HepG2 (cell line): ENCODE measurements around the gene BRCA1. TPM values are rescaled to one million over a fixed set of nuclear protein-coding genes. Genes with fewer than 3 reads are reported as not detected.

ENCODE experiments used
- ARHGAP35 ChIP-seq: sonication (generic); formaldehyde crosslinking; IDR thresholded peaks from 2 replicates; pipeline ENCODE4 v1.9.0; 2022; ENCODE audit warnings: mild to moderate bottlenecking, inconsistent platforms, moderate library complexity, missing genetic modification reagents, borderline replicate concordance
- ARNT2 ChIP-seq: sonication (generic); formaldehyde crosslinking; IDR thresholded peaks from 2 replicates; pipeline ENCODE4 v1.8.0; 2022; ENCODE audit warnings: mild to moderate bottlenecking, low read depth, missing genetic modification reagents, moderate library complexity
- FOXJ3 ChIP-seq: sonication (generic); formaldehyde crosslinking; IDR thresholded peaks from 2 replicates; pipeline ENCODE4 v1.4.0; 2020; ENCODE audit warnings: missing genetic modification reagents, mild to moderate bottlenecking, borderline replicate concordance
- HES4 ChIP-seq: sonication (generic); formaldehyde crosslinking; IDR thresholded peaks from 2 replicates; pipeline ENCODE4 v1.9.0; 2021; ENCODE audit warnings: mild to moderate bottlenecking, missing genetic modification reagents, borderline replicate concordance
- IRF2 ChIP-seq: IDR thresholded peaks from 2 replicates; pipeline ENCODE4 v1.6.1; 2018; ENCODE audit warnings: missing genetic modification reagents, missing compliant biosample characterization
- MAF1 ChIP-seq: sonication (generic); formaldehyde crosslinking; IDR thresholded peaks from 2 replicates; pipeline ENCODE4 v1.5.0; 2020; ENCODE audit warnings: missing genetic modification reagents, borderline replicate concordance
- MTA3 ChIP-seq: sonication (generic); formaldehyde crosslinking; IDR thresholded peaks from 2 replicates; pipeline ENCODE4 v1.4.0; 2020; ENCODE audit warnings: missing genetic modification reagents
- NR2C2 ChIP-seq: sonication (generic); formaldehyde crosslinking; IDR thresholded peaks from 2 replicates; pipeline ENCODE4 v1.4.0; 2020; ENCODE audit warnings: missing genetic modification reagents, mild to moderate bottlenecking, moderate library complexity, borderline replicate concordance
- RARA ChIP-seq: IDR thresholded peaks from 2 replicates; pipeline ENCODE4 v1.6.1; 2016; ENCODE audit warnings: missing genetic modification reagents, missing compliant biosample characterization
- SAP130 ChIP-seq: IDR thresholded peaks from 2 replicates; pipeline ENCODE4 v1.6.1; 2016; ENCODE audit warnings: low read depth
- SMARCC2 ChIP-seq: fragments of 450-650 bp; IDR thresholded peaks from 2 replicates; pipeline ENCODE4 v1.6.1; 2017; ENCODE audit warnings: antibody characterized with exemption, mild to moderate bottlenecking
- SP4 ChIP-seq: sonication (generic); formaldehyde crosslinking; IDR thresholded peaks from 2 replicates; pipeline ENCODE4 v1.8.1; 2023; ENCODE audit warnings: mild to moderate bottlenecking, missing genetic modification reagents
- SRSF9 ChIP-seq: fragments of 200-400 bp; formaldehyde crosslinking; IDR thresholded peaks from 2 replicates; pipeline ENCODE4 v1.6.1; 2018; ENCODE audit warnings: borderline replicate concordance, mild to moderate bottlenecking, low read depth, low read length; ENCODE audit not compliant: insufficient read depth, poor library complexity, severe bottlenecking
- ZFP37 ChIP-seq: sonication (generic); formaldehyde crosslinking; IDR thresholded peaks from 2 replicates; pipeline ENCODE4 v1.4.0; 2020; ENCODE audit warnings: missing genetic modification reagents, borderline replicate concordance
- ZFY ChIP-seq: sonication (generic); formaldehyde crosslinking; IDR thresholded peaks from 2 replicates; pipeline ENCODE4 v1.4.0; 2020; ENCODE audit warnings: missing genetic modification reagents
- ZNF558 ChIP-seq: sonication (generic); formaldehyde crosslinking; IDR thresholded peaks from 2 replicates; pipeline ENCODE4 v1.9.0; 2022; ENCODE audit warnings: mild to moderate bottlenecking, missing genetic modification reagents, borderline replicate concordance
- ZNF569 ChIP-seq: sonication (generic); formaldehyde crosslinking; IDR thresholded peaks from 2 replicates; pipeline ENCODE4 v1.5.0; 2020; ENCODE audit warnings: mild to moderate bottlenecking, missing genetic modification reagents, moderate library complexity, borderline replicate concordance
- polyA plus RNA-seq, 8 experiments: library from polyadenylated mRNA; depleted of rRNA in 3 of 8; stranded (reverse) in 7 of 8; unstranded in 1 of 8; fragments of >200 nt; fragmentation: Illumina TruSeq in 4 of 8; extraction: Trizol in 4 of 8; gene quantifications; 2 replicates each; pipeline versions ENCODE4 v1.2.1 to v1.2.3, GENCODE V29; 2011 to 2016; ENCODE audit warnings: low read depth in 4 of 8, missing spikeins in 1 of 8, mixed read lengths in 1 of 8; ENCODE audit not compliant: insufficient read depth in 1 of 8
- total RNA-seq, 5 experiments: library from RNA; depleted of rRNA; stranded (reverse); fragments of >200 nt; fragmentation: Illumina TruSeq; extraction: Trizol; gene quantifications; 2 replicates each; pipeline ENCODE4 v1.2.3, GENCODE V29; 2016; ENCODE audit warnings: low read depth in 1 of 5
- TF ChIP-seq, protein P1 (sequence below): sonication (generic); formaldehyde crosslinking; IDR thresholded peaks from 2 replicates; pipeline ENCODE4 v1.8.1; 2023; ENCODE audit warnings: mild to moderate bottlenecking, inconsistent platforms, moderate library complexity, missing genetic modification reagents, borderline replicate concordance
- TF ChIP-seq, protein P2 (sequence below): sonication (generic); formaldehyde crosslinking; conservative IDR thresholded peaks from 2 replicates; pipeline ENCODE4 v1.4.0; 2020; ENCODE audit warnings: missing genetic modification reagents
- TF ChIP-seq, protein P3 (sequence below): sonication (generic); formaldehyde crosslinking; IDR thresholded peaks from 2 replicates; pipeline ENCODE4 v1.4.0; 2020; ENCODE audit warnings: mild to moderate bottlenecking, missing genetic modification reagents, borderline replicate concordance

BRCA1 gene
- total and polyA plus RNA-seq, 2 of the 13 experiments (the other 11 are each of a cell fraction or from before 2014, with no cell fraction given): 13.3 to 37.5 TPM

- TF ChIP-seq, protein P1, sequence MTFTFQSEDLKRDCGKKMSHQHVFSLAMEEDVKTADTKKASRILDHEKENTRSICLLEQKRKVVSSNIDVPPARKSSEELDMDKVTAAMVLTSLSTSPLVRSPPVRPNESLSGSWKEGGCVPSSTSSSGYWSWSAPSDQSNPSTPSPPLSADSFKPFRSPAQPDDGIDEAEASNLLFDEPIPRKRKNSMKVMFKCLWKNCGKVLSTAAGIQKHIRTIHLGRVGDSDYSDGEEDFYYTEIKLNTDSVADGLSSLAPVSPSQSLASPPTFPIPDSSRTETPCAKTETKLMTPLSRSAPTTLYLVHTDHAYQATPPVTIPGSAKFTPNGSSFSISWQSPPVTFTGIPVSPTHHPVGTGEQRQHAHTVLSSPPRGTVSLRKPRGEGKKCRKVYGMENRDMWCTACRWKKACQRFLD (CRISPR knock-in tag): no peak
- TF ChIP-seq ARHGAP35 (0 out of 2 replicates have a peak, but pooled peaks have one; percentile 64), NR2C2 (CRISPR knock-in tag) (no peak), MTA3 (CRISPR knock-in tag) (no peak), ZFP37 (peak; percentile 23; the same call in 1 of the 2 replicates), ARNT2 (no peak), ZNF558 (CRISPR knock-in tag) (peak; percentile 85), HES4 (CRISPR knock-in tag) (0 out of 2 replicates have a peak, but pooled peaks have one; percentile 3), FOXJ3 (no peak), ZFY (CRISPR knock-in tag) (no peak), SMARCC2 (no peak), IRF2 (CRISPR knock-in tag) (peak; percentile 20; the same call in 1 of the 2 replicates), ZNF569 (CRISPR knock-in tag) (no peak), SP4 (CRISPR knock-in tag) (peak; percentile 67), MAF1 (CRISPR knock-in tag) (no peak), SAP130 (CRISPR knock-in tag) (peak; percentile 40; the same call in 1 of the 2 replicates), SRSF9 (no peak), RARA (CRISPR knock-in tag) (peak; percentile 46; the same call in 1 of the 2 replicates)
- TF ChIP-seq, protein P2, sequence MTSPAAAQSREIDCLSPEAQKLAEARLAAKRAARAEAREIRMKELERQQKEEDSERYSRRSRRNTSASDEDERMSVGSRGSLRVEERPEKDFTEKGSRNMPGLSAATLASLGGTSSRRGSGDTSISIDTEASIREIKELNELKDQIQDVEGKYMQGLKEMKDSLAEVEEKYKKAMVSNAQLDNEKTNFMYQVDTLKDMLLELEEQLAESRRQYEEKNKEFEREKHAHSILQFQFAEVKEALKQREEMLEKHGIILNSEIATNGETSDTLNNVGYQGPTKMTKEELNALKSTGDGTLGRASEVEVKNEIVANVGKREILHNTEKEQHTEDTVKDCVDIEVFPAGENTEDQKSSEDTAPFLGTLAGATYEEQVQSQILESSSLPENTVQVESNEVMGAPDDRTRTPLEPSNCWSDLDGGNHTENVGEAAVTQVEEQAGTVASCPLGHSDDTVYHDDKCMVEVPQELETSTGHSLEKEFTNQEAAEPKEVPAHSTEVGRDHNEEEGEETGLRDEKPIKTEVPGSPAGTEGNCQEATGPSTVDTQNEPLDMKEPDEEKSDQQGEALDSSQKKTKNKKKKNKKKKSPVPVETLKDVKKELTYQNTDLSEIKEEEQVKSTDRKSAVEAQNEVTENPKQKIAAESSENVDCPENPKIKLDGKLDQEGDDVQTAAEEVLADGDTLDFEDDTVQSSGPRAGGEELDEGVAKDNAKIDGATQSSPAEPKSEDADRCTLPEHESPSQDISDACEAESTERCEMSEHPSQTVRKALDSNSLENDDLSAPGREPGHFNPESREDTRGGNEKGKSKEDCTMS (CRISPR knock-in tag): no peak
- TF ChIP-seq, protein P3, sequence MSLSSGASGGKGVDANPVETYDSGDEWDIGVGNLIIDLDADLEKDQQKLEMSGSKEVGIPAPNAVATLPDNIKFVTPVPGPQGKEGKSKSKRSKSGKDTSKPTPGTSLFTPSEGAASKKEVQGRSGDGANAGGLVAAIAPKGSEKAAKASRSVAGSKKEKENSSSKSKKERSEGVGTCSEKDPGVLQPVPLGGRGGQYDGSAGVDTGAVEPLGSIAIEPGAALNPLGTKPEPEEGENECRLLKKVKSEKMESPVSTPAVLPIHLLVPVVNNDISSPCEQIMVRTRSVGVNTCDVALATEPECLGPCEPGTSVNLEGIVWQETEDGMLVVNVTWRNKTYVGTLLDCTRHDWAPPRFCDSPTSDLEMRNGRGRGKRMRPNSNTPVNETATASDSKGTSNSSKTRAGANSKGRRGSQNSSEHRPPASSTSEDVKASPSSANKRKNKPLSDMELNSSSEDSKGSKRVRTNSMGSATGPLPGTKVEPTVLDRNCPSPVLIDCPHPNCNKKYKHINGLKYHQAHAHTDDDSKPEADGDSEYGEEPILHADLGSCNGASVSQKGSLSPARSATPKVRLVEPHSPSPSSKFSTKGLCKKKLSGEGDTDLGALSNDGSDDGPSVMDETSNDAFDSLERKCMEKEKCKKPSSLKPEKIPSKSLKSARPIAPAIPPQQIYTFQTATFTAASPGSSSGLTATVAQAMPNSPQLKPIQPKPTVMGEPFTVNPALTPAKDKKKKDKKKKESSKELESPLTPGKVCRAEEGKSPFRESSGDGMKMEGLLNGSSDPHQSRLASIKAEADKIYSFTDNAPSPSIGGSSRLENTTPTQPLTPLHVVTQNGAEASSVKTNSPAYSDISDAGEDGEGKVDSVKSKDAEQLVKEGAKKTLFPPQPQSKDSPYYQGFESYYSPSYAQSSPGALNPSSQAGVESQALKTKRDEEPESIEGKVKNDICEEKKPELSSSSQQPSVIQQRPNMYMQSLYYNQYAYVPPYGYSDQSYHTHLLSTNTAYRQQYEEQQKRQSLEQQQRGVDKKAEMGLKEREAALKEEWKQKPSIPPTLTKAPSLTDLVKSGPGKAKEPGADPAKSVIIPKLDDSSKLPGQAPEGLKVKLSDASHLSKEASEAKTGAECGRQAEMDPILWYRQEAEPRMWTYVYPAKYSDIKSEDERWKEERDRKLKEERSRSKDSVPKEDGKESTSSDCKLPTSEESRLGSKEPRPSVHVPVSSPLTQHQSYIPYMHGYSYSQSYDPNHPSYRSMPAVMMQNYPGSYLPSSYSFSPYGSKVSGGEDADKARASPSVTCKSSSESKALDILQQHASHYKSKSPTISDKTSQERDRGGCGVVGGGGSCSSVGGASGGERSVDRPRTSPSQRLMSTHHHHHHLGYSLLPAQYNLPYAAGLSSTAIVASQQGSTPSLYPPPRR: no peak
Observed at GRCh38 chr17:43020789-43021740, 104.1 kb downstream of the BRCA1 start (continued).
